ENCODE results near the gene ASIC5. TPM values are rescaled to one million over a fixed set of nuclear protein-coding genes. Genes with fewer than 3 reads are reported as not detected.
A peak's percentile ranks its signal among the peaks of the same experiment; 100 is the strongest.
"Not testable (repeated sequence)": the region's sequence is repeated elsewhere in the genome, so short reads cannot be mapped to it uniquely, and the experiment has no call there.

Gene ASIC5
- total RNA-seq, 6 experiments from 2014 or later: not detected

DNA sequence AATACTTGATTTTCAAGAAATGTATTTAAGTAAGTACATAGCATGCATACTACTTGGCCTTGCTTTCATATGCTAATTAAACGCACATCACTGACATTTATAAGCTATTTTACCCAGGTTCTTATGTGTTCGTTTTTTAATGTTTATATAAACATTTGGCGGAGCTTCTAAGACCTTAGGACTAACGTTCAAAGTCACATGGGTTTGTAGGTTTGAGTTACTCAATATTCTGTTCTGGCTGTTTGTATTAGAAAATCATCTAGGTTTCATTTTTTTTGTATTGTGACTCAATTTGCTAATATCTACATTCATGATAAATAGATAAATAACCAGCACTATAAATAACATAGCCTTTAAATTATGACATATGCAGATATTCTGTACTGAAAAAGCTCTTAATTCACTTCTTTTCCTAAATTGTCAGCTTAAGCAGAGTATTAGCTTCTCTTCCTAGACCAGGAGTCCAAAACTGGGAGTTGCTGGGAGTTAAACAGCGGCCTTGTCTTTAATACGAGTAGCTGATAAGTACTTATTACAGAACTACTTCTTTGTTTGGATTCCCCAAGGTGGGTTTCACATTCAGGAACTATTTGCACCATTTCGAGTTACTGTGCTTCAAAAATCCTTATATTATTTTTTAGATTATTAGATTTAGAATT is 65.3 kb downstream of the ASIC5 start:
- Histone ChIP-seq H3K4me1 (peaks cover 0 to 8% (median 4%) of the 10 kb centered on the region in 4 donors), H3K4me3 (no peak overlapping the region), H3K9me3 (no peaks in the 10 kb centered on the region), H3K36me3 (no peaks in the 10 kb centered on the region), H3K27ac (peak overlapping the region in 2 of 3 donors; percentile 52 to 65), H3K27me3 (no peaks in the 10 kb centered on the region)
- DNase-seq (no peak), ATAC-seq (peak; percentile 68 to 85 (median 80))
- WGBS (ENCODE audit: insufficient coverage, low coverage, low lambda C conversion rate, missing lambda C conversion rate): 32% methylated on average over 7 of the region's 7 CpGs
- intact Hi-C loops (cut with DNase I): loop anchor here in 1 of 2 donors (10.0 kb wide), 1 partner anchor 154 kb away; the partner anchor contains the start of gene CTSO
- TF ChIP-seq POLR2A (IDR thresholded peaks at IDR 0.05): no peak
- no peak for TF ChIP-seq CTCF (IDR thresholded peaks at IDR 0.05)

- ATAC-seq (no peak), DNase-seq (no peak)
- TF ChIP-seq POLR2A (IDR thresholded peaks at IDR 0.05) (no peak), CTCF (IDR thresholded peaks at IDR 0.05) (no peak)
- Histone ChIP-seq H3K4me1 (peaks cover 0 to 15% (median 5%) of the 10 kb centered on the region in 4 donors), H3K27ac (no peak overlapping the region), H3K9me3 (no peaks in the 10 kb centered on the region), H3K27me3 (no peaks in the 10 kb centered on the region), H3K4me3 (no peak overlapping the region), H3K36me3 (no peaks in the 10 kb centered on the region)
- intact Hi-C loops (cut with DNase I): loop anchor here in 1 of 2 donors (10.0 kb wide), 1 partner anchor 155 kb away; the partner anchor contains the start of gene CTSO
- 82% methylated on average over 8 of the region's 8 CpGs for WGBS (ENCODE audit: insufficient coverage, low coverage, low lambda C conversion rate, missing lambda C conversion rate)
Measured at GRCh38 chr4:155799794-155800123, 66.3 kb downstream of the ASIC5 start.

- DNase-seq: no peak
- 73% methylated on average over 5 of the region's 5 CpGs for WGBS (ENCODE audit: insufficient coverage, low coverage, low lambda C conversion rate, missing lambda C conversion rate)
Measured at GRCh38 chr4:155799116-155799793, 66.8 kb downstream of the ASIC5 start.

DNA sequence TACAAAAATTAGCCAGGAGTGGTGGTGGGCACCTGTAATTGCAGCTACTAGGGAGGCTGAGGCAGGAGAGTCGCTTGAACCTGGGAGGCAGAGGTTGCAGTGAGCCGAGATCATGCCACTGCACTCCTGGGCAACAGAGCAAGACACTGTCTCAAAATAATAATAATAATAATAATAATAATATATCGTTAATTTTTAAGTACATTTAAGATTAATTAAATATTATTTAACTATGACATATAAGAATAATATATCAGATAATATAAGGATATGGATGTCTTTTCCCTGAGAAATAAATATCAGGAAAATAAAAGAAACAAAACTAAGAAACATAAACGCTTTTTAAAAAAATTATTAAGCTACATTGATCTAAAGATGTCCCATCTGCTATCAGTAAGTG is 68.5 kb downstream of the ASIC5 start:
- H3K4me3 ChIP-seq; intact Hi-C loops (cut with DNase I); H3K27me3 ChIP-seq; ATAC-seq; H3K27ac ChIP-seq; H3K9me3 ChIP-seq; DNase-seq; H3K36me3 ChIP-seq: not testable (repeated sequence)
- 90% methylated on average over 3 of the region's 4 CpGs for WGBS (ENCODE audit: insufficient coverage, low coverage, low lambda C conversion rate, missing lambda C conversion rate)
- peaks cover 0 to 20% (median 6%) of the 10 kb centered on the region in 4 donors for H3K4me1 ChIP-seq

More at GRCh38 chr4:155799116-155799793, 66.8 kb downstream of the ASIC5 start:
- intact Hi-C loops (cut with DNase I): no loop called here
- ATAC-seq: no peak
- no peak overlapping the region for H3K4me3 ChIP-seq
- H3K27ac ChIP-seq: no peak overlapping the region
- no peaks in the 10 kb centered on the region for H3K9me3 ChIP-seq
- no peaks in the 10 kb centered on the region for H3K27me3 ChIP-seq
- TF ChIP-seq CTCF (IDR thresholded peaks at IDR 0.05) (no peak), POLR2A (IDR thresholded peaks at IDR 0.05) (no peak)
- no peaks in the 10 kb centered on the region for H3K36me3 ChIP-seq
- peaks cover 0 to 19% (median 6%) of the 10 kb centered on the region in 4 donors for H3K4me1 ChIP-seq

GRCh38 chr4:155795991-155796390 is 70.1 kb downstream of the ASIC5 start:
- H3K27ac ChIP-seq: no peak overlapping the region
- peaks cover 0 to 15% (median 3%) of the 10 kb centered on the region in 4 donors for H3K4me1 ChIP-seq
- WGBS (ENCODE audit: insufficient coverage, low coverage, low lambda C conversion rate, missing lambda C conversion rate): 53% methylated on average over 3 of the region's 3 CpGs
- H3K27me3 ChIP-seq: no peaks in the 10 kb centered on the region
- ATAC-seq (peak; percentile 51 to 69 (median 60)), DNase-seq (no peak)
- no peak overlapping the region for H3K4me3 ChIP-seq
- TF ChIP-seq POLR2A (IDR thresholded peaks at IDR 0.05): no peak
- peak; percentile 23 to 45 (median 28) for TF ChIP-seq CTCF (IDR thresholded peaks at IDR 0.05)
- H3K36me3 ChIP-seq: no peaks in the 10 kb centered on the region
- intact Hi-C loops (cut with DNase I): no loop called here
- no peaks in the 10 kb centered on the region for H3K9me3 ChIP-seq
